Measurements from ENCODE around the gene CDC42BPG.

The CDC42BPG gene, protein sequence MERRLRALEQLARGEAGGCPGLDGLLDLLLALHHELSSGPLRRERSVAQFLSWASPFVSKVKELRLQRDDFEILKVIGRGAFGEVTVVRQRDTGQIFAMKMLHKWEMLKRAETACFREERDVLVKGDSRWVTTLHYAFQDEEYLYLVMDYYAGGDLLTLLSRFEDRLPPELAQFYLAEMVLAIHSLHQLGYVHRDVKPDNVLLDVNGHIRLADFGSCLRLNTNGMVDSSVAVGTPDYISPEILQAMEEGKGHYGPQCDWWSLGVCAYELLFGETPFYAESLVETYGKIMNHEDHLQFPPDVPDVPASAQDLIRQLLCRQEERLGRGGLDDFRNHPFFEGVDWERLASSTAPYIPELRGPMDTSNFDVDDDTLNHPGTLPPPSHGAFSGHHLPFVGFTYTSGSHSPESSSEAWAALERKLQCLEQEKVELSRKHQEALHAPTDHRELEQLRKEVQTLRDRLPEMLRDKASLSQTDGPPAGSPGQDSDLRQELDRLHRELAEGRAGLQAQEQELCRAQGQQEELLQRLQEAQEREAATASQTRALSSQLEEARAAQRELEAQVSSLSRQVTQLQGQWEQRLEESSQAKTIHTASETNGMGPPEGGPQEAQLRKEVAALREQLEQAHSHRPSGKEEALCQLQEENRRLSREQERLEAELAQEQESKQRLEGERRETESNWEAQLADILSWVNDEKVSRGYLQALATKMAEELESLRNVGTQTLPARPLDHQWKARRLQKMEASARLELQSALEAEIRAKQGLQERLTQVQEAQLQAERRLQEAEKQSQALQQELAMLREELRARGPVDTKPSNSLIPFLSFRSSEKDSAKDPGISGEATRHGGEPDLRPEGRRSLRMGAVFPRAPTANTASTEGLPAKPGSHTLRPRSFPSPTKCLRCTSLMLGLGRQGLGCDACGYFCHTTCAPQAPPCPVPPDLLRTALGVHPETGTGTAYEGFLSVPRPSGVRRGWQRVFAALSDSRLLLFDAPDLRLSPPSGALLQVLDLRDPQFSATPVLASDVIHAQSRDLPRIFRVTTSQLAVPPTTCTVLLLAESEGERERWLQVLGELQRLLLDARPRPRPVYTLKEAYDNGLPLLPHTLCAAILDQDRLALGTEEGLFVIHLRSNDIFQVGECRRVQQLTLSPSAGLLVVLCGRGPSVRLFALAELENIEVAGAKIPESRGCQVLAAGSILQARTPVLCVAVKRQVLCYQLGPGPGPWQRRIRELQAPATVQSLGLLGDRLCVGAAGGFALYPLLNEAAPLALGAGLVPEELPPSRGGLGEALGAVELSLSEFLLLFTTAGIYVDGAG (N-terminal part only)

DNA sequence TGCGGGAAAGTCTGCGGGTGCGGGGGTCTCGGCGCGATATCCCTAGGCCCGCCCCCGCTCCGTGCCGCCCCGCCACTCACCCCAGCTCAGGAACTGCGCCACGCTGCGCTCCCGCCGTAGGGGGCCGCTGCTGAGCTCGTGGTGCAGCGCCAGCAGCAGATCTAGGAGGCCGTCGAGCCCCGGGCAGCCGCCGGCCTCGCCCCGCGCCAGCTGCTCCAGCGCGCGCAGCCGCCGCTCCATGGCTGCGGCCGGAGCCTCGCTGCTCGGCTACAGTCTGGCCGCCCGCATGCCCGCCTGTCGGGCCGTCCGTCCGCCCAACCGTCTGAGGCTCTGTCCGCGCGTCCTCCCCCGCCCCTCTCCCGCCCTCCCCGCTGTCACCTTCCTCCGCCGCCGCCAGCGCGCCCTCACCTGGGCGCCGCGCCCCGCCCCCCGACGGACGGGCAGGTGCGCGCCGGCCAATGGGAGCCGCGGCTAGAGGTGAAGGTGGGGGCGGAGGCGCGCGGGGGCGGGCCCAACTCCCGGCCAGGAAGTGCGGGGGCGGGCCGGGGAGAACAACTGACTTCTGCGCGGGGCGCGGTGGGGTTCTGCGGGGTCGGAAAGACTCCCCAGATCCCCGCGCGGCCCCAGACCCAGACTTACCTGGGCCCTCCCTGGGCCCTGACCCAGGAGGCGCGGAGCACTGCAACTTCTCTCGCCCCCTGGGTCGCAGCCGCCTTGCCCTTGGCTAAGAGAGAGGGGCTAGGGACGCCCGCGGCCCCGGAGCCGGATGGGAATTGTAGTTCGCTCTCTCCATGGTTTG is at the start of gene CDC42BPG:
Gene CDC42BPG, minus strand, starts transcription at position 324 of the 799 bp plus-strand sequence. Its CDS starts 84 bp downstream, at position 240.
- peak within 1 kb of the TSS; percentile 28 for H3K4me3 ChIP-seq (ENCODE audit: low read depth, low read length)
- in situ Hi-C loops (cut with HindIII; ENCODE audit: low sequenced_read_pairs) = loop anchor here (5.0 kb wide), 1 partner anchor 48 kb away; no protein-coding TSS in a partner anchor
- TF ChIP-seq, protein P1, sequence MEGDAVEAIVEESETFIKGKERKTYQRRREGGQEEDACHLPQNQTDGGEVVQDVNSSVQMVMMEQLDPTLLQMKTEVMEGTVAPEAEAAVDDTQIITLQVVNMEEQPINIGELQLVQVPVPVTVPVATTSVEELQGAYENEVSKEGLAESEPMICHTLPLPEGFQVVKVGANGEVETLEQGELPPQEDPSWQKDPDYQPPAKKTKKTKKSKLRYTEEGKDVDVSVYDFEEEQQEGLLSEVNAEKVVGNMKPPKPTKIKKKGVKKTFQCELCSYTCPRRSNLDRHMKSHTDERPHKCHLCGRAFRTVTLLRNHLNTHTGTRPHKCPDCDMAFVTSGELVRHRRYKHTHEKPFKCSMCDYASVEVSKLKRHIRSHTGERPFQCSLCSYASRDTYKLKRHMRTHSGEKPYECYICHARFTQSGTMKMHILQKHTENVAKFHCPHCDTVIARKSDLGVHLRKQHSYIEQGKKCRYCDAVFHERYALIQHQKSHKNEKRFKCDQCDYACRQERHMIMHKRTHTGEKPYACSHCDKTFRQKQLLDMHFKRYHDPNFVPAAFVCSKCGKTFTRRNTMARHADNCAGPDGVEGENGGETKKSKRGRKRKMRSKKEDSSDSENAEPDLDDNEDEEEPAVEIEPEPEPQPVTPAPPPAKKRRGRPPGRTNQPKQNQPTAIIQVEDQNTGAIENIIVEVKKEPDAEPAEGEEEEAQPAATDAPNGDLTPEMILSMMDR (IDR thresholded peaks at IDR 0.05; ENCODE audit: low read depth, low read length, missing control alignments) = peak; percentile 30
- DNase-seq (ENCODE audit: low read depth) = no peak

DNA sequence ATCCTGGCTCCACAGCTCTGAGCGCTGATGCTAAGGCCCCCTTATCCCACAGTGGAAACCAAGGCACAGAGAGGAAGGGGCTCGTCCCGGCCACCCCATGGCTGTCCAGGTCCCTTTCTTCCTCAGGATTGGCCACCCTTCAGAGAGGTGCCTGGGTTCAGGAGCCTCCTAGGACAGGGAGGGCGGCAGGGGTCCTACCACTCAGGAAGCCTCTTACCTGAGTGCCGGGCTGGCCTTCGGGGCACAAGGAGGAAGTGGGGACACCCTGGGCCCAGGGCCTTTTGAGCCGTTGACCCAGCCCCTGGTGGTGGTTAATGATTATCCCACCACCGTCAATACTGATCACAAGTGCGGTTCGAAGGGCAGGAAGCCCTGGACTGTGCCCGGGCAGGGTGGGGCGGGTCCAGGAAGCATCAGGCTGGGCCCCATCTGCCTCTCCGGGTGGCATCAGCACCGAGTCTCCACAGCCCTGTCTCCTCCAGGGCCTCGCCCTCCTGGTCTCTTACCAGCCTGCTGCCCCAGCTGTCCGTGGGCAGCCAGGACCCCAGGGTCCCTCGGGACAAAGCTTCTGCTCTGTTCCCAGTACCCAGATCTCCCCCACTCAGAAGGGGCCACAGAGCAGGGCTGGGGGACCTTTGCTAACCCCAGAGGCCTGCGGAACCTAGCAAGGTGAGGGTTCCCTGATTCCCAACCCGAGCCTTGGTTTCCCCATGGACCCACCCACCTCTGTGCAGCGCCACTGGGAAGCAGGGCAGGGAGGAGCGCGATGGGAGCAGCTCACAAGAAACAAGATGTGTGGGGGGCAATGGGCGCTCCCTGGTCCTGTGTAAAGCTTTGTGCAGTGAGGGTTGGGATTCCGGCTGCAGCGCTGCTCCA is 49.0 kb upstream of the CDC42BPG start:
- in situ Hi-C loops (cut with HindIII; ENCODE audit: low sequenced_read_pairs) = loop anchor here (5.0 kb wide), 2 partner anchors 39 to 46 kb away; no protein-coding TSS in a partner anchor
- no peak overlapping the region for H3K4me3 ChIP-seq (ENCODE audit: low read depth, low read length)
- DNase-seq (ENCODE audit: low read depth) = no peak
- TF ChIP-seq, protein P1 (IDR thresholded peaks at IDR 0.05; ENCODE audit: low read depth, low read length, missing control alignments) = no peak

DNA sequence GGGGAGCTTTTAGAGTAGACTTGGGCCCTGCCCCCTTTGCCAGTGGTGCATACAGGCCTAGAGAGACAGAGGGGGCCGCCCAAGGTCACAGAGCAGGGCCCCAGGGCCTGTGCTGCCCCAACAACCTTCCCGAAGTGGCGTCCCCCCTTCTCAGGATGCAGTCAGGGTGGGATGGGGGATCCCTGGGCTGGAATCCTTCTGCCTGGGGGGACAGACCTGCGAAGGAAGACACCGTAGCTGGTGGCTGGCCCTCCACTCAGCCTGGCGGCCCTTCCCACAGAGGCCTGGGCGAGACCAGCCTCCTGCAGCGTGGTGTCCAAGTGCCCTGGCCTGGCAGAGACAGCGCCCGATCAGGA is 48.4 kb upstream of the CDC42BPG start:
- in situ Hi-C loops (cut with HindIII; ENCODE audit: low sequenced_read_pairs) = loop anchor here (5.0 kb wide), 2 partner anchors 39 to 46 kb away; no protein-coding TSS in a partner anchor
- H3K4me3 ChIP-seq (ENCODE audit: low read depth, low read length) = no peak overlapping the region
- TF ChIP-seq, protein P1 (IDR thresholded peaks at IDR 0.05; ENCODE audit: low read depth, low read length, missing control alignments) = no peak
- DNase-seq (ENCODE audit: low read depth) = no peak

DNA sequence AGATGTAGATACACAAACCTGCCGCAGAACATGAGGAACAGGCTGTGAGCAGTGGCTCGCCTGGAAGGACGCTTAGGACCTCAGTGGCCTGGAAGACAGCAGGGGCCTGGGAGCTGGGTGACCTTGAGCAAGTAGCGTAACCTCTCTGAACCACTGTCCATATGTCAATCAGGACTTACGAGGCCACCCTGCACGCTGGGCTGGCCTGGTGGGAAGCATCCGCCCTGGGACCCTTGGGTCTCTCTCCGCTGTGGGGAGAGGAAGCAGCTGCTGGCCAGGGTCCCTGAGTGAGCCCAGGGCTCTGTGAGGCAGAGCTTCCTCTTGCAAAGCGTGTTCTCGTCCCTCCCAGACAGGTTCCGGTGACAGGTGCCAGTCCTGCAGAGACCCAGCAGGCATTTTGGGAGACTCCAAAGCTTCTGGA is 48.0 kb upstream of the CDC42BPG start:
- DNase-seq (ENCODE audit: low read depth) = no peak
- TF ChIP-seq, protein P1 (IDR thresholded peaks at IDR 0.05; ENCODE audit: low read depth, low read length, missing control alignments) = no peak
- in situ Hi-C loops (cut with HindIII; ENCODE audit: low sequenced_read_pairs) = loop anchor here (5.0 kb wide), 2 partner anchors 40 to 45 kb away; no protein-coding TSS in a partner anchor
- H3K4me3 ChIP-seq (ENCODE audit: low read depth, low read length) = no peak overlapping the region

DNA sequence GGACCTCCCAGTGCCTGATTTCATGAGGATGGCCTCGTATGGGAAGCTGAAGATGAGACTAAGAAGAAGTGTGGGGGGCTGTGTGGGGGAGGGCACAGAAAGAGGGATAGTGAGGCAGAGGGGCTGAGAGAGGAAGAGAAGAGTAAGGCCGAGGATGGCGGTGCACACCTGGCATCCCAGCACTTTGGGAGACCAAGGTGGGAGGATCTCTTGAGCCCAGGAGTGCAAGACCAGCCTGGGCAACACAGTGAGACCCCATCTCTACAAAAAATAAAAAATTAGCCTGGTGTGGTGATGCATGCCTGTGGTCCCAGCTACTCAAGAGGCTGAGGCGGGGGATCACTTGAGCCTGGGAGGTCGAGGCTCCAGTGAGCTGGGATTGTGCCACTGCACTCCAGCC is 47.4 kb upstream of the CDC42BPG start:
- H3K4me3 ChIP-seq (ENCODE audit: low read depth, low read length) = no peak overlapping the region
- in situ Hi-C loops (cut with HindIII; ENCODE audit: low sequenced_read_pairs) = loop anchor here (5.0 kb wide), 2 partner anchors 40 to 45 kb away; no protein-coding TSS in a partner anchor
- TF ChIP-seq, protein P1 (IDR thresholded peaks at IDR 0.05; ENCODE audit: low read depth, low read length, missing control alignments) = no peak
- DNase-seq (ENCODE audit: low read depth) = no peak
